A549 (cell line): ENCODE data around the gene TIE1. TPM values are rescaled to one million over a fixed set of nuclear protein-coding genes. Genes with fewer than 3 reads are reported as not detected.

Experiments
- ATAC-seq, 2 experiments: fragments of 200-7000 bp in 1 of 2; fragments of >200 bp in 1 of 2; cut with Nextera tagmentation in 1 of 2; cut with Tn5 transposase in 1 of 2; 3 replicates each; pipeline versions ENCODE4 v1.8.0 to v1.9.1; 2018 to 2020; ENCODE audit warnings: mild to moderate bottlenecking in 1 of 2, moderate library complexity in 1 of 2
- CTCF ChIA-PET: fragments of 300-600 bp; sonication (Branson Sonifier 250); formaldehyde crosslinking; extraction: SDS; loops from one replicate; lab custom pipeline; 2021; ENCODE audit warnings: antibody characterized with exemption, inconsistent platforms; lab: Yijun Ruan, JAX
- POLR2A ChIA-PET: fragments of 350-600 bp; formaldehyde crosslinking; extraction: SDS; loops from one replicate; lab custom pipeline; 2021; ENCODE audit warnings: antibody characterized with exemption, inconsistent platforms; lab: Yijun Ruan, JAX
- DNase-seq, 2 experiments: peaks; one replicate each; pipeline versions ENCODE4 v3.0.0 to v3.0.0-alpha.2; 2011 to 2016; ENCODE audit warnings: low read depth in 1 of 2, low spot score in 1 of 2
- FAIRE-seq: peaks from 2 replicates; lab custom pipeline; 2011; peaks lifted over from hg19 to GRCh38; lab: Jason Lieb, UNC
- H3K27ac ChIP-seq, 2 experiments: fragments of >200 bp; sonication (Bioruptor Twin); formaldehyde crosslinking; 3 replicates each; pipeline ENCODE4 v1.5.1; 2016 to 2017
- H3K4me1 ChIP-seq: fragments of >200 bp; sonication (Bioruptor Twin); formaldehyde crosslinking; 3 replicates; pipeline ENCODE4 v1.6.1; 2016
- H3K4me2 ChIP-seq: fragments of >200 bp; sonication (Bioruptor Twin); formaldehyde crosslinking; 3 replicates; pipeline ENCODE4 v1.6.1; 2016
- H3K4me3 ChIP-seq: fragments of >200 bp; sonication (Bioruptor Twin); formaldehyde crosslinking; 3 replicates; pipeline ENCODE4 v1.5.1; 2016
- H3K9me3 ChIP-seq: fragments of >200 bp; sonication (Bioruptor Twin); formaldehyde crosslinking; 3 replicates; pipeline ENCODE4 v1.6.1; 2016
- BHLHE40 ChIP-seq: IDR thresholded peaks from 2 replicates; pipeline ENCODE4 v1.6.1; 2012; ENCODE audit warnings: low read depth, low read length, inconsistent platforms
- CEBPB ChIP-seq, 2 experiments: fragments of >200 bp in 1 of 2; sonication (Bioruptor Twin) in 1 of 2; formaldehyde crosslinking in 1 of 2; IDR thresholded peaks; 2 replicates each; pipeline ENCODE4 v1.6.1; 2012 to 2016
- EHMT2 ChIP-seq: fragments of 200-600 bp; sonication (generic); IDR thresholded peaks from 2 replicates; pipeline ENCODE4 v1.6.1; 2016; ENCODE audit warnings: antibody characterized with exemption, low read depth, mild to moderate bottlenecking, moderate library complexity
- ESRRA ChIP-seq: fragments of 150-350 bp; IDR thresholded peaks from 2 replicates; pipeline ENCODE4 v1.6.1; 2014; ENCODE audit warnings: mild to moderate bottlenecking, low read length, borderline replicate concordance
- FOSB ChIP-seq: fragments of 250-450 bp; sonication (Bioruptor Pico); IDR thresholded peaks from 2 replicates; pipeline ENCODE4 v1.5.0; 2020; ENCODE audit warnings: mild to moderate bottlenecking, moderate library complexity
- FOSL2 ChIP-seq, 2 experiments: fragments of 450-650 bp in 1 of 2; fragments of >200 bp in 1 of 2; sonication (Bioruptor Twin) in 1 of 2; formaldehyde crosslinking; IDR thresholded peaks; 2 replicates each; pipeline versions ENCODE4 v1.5.0 to v1.6.1; 2016 to 2020; ENCODE audit warnings: mild to moderate bottlenecking in 1 of 2, moderate library complexity in 1 of 2
- GATA3 ChIP-seq: IDR thresholded peaks from 2 replicates; pipeline ENCODE4 v1.6.1; 2012; ENCODE audit warnings: borderline replicate concordance
- HDAC2 ChIP-seq: fragments of 200-600 bp; sonication (generic); IDR thresholded peaks from 2 replicates; pipeline ENCODE4 v1.6.1; 2016
- HEYL ChIP-seq: fragments of 250-450 bp; sonication (Bioruptor Pico); IDR thresholded peaks from 2 replicates; pipeline ENCODE4 v1.8.0; 2021; ENCODE audit warnings: mild to moderate bottlenecking, moderate library complexity
- HMGXB4 ChIP-seq: fragments of 250-450 bp; sonication (Bioruptor Pico); IDR thresholded peaks from 2 replicates; pipeline ENCODE4 v1.5.0; 2021; ENCODE audit warnings: mild to moderate bottlenecking, moderate library complexity, borderline replicate concordance
- HOXB13 ChIP-seq: fragments of 250-450 bp; sonication (Bioruptor Pico); IDR thresholded peaks from 2 replicates; pipeline ENCODE4 v1.5.0; 2020; ENCODE audit warnings: low read depth, mild to moderate bottlenecking, moderate library complexity
- KDM1A ChIP-seq: fragments of 200-600 bp; sonication (generic); IDR thresholded peaks from 2 replicates; pipeline ENCODE4 v1.6.1; 2016; ENCODE audit warnings: low read depth, mild to moderate bottlenecking
- KDM5A ChIP-seq: fragments of 200-600 bp; sonication (generic); IDR thresholded peaks from 2 replicates; pipeline ENCODE4 v1.6.1; 2016; ENCODE audit warnings: antibody characterized with exemption, mild to moderate bottlenecking
- MAX ChIP-seq: IDR thresholded peaks from 2 replicates; pipeline ENCODE4 v1.6.1; 2012
- MYC ChIP-seq: IDR thresholded peaks from 2 replicates; pipeline ENCODE4 v1.6.1; 2012; ENCODE audit warnings: mild to moderate bottlenecking, inconsistent platforms, low read length, improper control_type of control experiment, borderline replicate concordance
- NPAS2 ChIP-seq: fragments of 250-450 bp; sonication (Bioruptor Pico); IDR thresholded peaks from 2 replicates; pipeline ENCODE4 v1.8.0; 2022; ENCODE audit warnings: mild to moderate bottlenecking, moderate library complexity, borderline replicate concordance
- PBX3 ChIP-seq: IDR thresholded peaks from 2 replicates; pipeline ENCODE4 v1.6.1; 2012
- PHF8 ChIP-seq: fragments of 200-600 bp; sonication (generic); IDR thresholded peaks from 2 replicates; pipeline ENCODE4 v1.6.1; 2016; ENCODE audit warnings: low read depth, mild to moderate bottlenecking, antibody characterized with exemption, moderate library complexity, borderline replicate concordance
- RAD21 ChIP-seq, 2 experiments: fragments of >200 bp in 1 of 2; sonication (Bioruptor Twin) in 1 of 2; formaldehyde crosslinking in 1 of 2; IDR thresholded peaks in 1 of 2; conservative IDR thresholded peaks in 1 of 2; 2 replicates in 1 of 2; 3 replicates in 1 of 2; pipeline ENCODE4 v1.6.1; 2012 to 2018; ENCODE audit warnings: inconsistent platforms in 1 of 2
- RCOR1 ChIP-seq: fragments of 150-350 bp; IDR thresholded peaks from 2 replicates; pipeline ENCODE4 v1.6.1; 2014; ENCODE audit warnings: antibody characterized with exemption, low read length, low read depth
- SMC3 ChIP-seq: fragments of >200 bp; sonication (Bioruptor Twin); formaldehyde crosslinking; IDR thresholded peaks from 3 replicates; pipeline ENCODE4 v1.6.1; 2018; ENCODE audit warnings: inconsistent platforms
- TFCP2L1 ChIP-seq: fragments of 250-450 bp; sonication (Bioruptor Pico); IDR thresholded peaks from 2 replicates; pipeline ENCODE4 v1.5.0; 2021; ENCODE audit warnings: mild to moderate bottlenecking
- ZFP36 ChIP-seq: fragments of 450-650 bp; IDR thresholded peaks from 2 replicates; pipeline ENCODE4 v1.6.1; 2014; ENCODE audit warnings: borderline replicate concordance; ENCODE audit not compliant: partially characterized antibody
- ZSCAN20 ChIP-seq: fragments of 250-450 bp; sonication (Bioruptor Pico); IDR thresholded peaks from 2 replicates; pipeline ENCODE4 v1.8.0; 2022; ENCODE audit warnings: mild to moderate bottlenecking, moderate library complexity
- WGBS: methylation state at CpG from one replicate; pipeline ENCODE4 v1.1.6; 2017; ENCODE audit errors: missing lambda C conversion rate; 5-methylcytosine and 5-hydroxymethylcytosine counted together
- polyA plus RNA-seq, 4 experiments: library from polyadenylated mRNA; depleted of rRNA in 3 of 4; stranded (reverse); fragments of >200 nt; fragmentation: RNase III in 1 of 4; extraction: RNeasy Plus Mini Kit Qiagen cat#74134 plus additional on column Dnase treatment in 1 of 4; gene quantifications; 2 replicates in 3 of 4; 3 replicates in 1 of 4; pipeline ENCODE4 v1.2.3, GENCODE V29; 2011 to 2017

Gene TIE1
- polyA plus RNA-seq, 2 of the 4 experiments (the other 2 are of a cell fraction), result not detected

- FAIRE-seq (no peak), DNase-seq (no peak), ATAC-seq (no peak)
- 80% methylated on average over 11 of the region's 19 CpGs for WGBS
- ChIA-PET CTCF (interaction anchor here (0.5 kb wide), 1 partner anchor 57 kb away, joined by 3 read pairs; no protein-coding TSS in a partner anchor), POLR2A (no interaction called here)
- Histone ChIP-seq H3K27ac (no peak overlapping the region), H3K4me1 (no peaks in the 10 kb centered on the region), H3K9me3 (no peaks in the 10 kb centered on the region), H3K4me3 (no peak overlapping the region), H3K4me2 (no peak overlapping the region)
- TF ChIP-seq CEBPB (IDR thresholded peaks at IDR 0.05) (no peak), BHLHE40 (no peak), KDM5A (no peak)
Observed at GRCh38 chr1:43312212-43312623, 11.4 kb downstream of the TIE1 start.

GRCh38 chr1:43312663-43313515 lies 12.1 kb downstream of the TIE1 start:
- no peak overlapping the region for H3K4me2 ChIP-seq
- H3K4me3 ChIP-seq, result no peak overlapping the region
- TF ChIP-seq GATA3, result no peak
- no peak for TF ChIP-seq FOSL2 (IDR thresholded peaks at IDR 0.05)
- TF ChIP-seq FOSL2 (CRISPR knock-in tag; IDR thresholded peaks at IDR 0.05), result no peak
- TF ChIP-seq RAD21 (conservative IDR thresholded peaks at IDR 0.05 in 1 of 2, IDR thresholded peaks at IDR 0.05 in 1 of 2), result no peak
- TF ChIP-seq ZSCAN20, result no peak
- no peak for TF ChIP-seq MAX
- TF ChIP-seq SMC3, result no peak
- no peak for TF ChIP-seq HMGXB4 (CRISPR knock-in tag)
- TF ChIP-seq, all 56 proteins: peak for 0
- no peak for FAIRE-seq
- ATAC-seq, result no peak
- no peak for DNase-seq
- Histone ChIP-seq H3K4me1 (no peaks in the 10 kb centered on the region), H3K9me3 (no peaks in the 10 kb centered on the region), H3K27ac (no peak overlapping the region)
- ChIA-PET POLR2A (no interaction called here), CTCF (no interaction called here)
- WGBS, result 79% methylated on average over 7 of the region's 24 CpGs

GRCh38 chr1:43313771-43314170 lies 13.0 kb downstream of the TIE1 start:
- DNase-seq (no peak), FAIRE-seq (no peak), ATAC-seq (no peak)
- H3K9me3 ChIP-seq, result no peaks in the 10 kb centered on the region
- TF ChIP-seq PHF8, result no peak
- no peak for TF ChIP-seq EHMT2
- TF ChIP-seq KDM5A, result no peak
- TF ChIP-seq ZFP36, result no peak
- TF ChIP-seq RCOR1, result no peak
- TF ChIP-seq KDM1A, result no peak
- no peak for TF ChIP-seq FOSB (CRISPR knock-in tag)
- no peak for TF ChIP-seq HDAC2
- TF ChIP-seq TFCP2L1, result no peak
- H3K4me1 ChIP-seq, result no peaks in the 10 kb centered on the region
- ChIA-PET POLR2A (no interaction called here), CTCF (no interaction called here)
- no peak overlapping the region for H3K4me2 ChIP-seq
- H3K4me3 ChIP-seq, result no peak overlapping the region
- WGBS, result 93% methylated on average over 7 of the region's 10 CpGs
- H3K27ac ChIP-seq, result no peak overlapping the region

GRCh38 chr1:43314233-43314632 lies 13.5 kb downstream of the TIE1 start:
- Histone ChIP-seq H3K4me3 (no peak overlapping the region), H3K4me2 (no peak overlapping the region), H3K4me1 (no peaks in the 10 kb centered on the region), H3K9me3 (no peaks in the 10 kb centered on the region), H3K27ac (no peak overlapping the region)
- ChIA-PET CTCF (no interaction called here), POLR2A (no interaction called here)
- WGBS, result 82% methylated on average over 5 of the region's 5 CpGs
- ATAC-seq (no peak), DNase-seq (no peak), FAIRE-seq (no peak)
- TF ChIP-seq ESRRA (no peak), HEYL (CRISPR knock-in tag) (no peak), BHLHE40 (no peak), MYC (no peak), NPAS2 (CRISPR knock-in tag) (no peak), PBX3 (no peak), HMGXB4 (CRISPR knock-in tag) (no peak), HOXB13 (no peak)
